GM12878 (cell line): ENCODE data around the gene SYCE3. TPM values are rescaled to one million over a fixed set of nuclear protein-coding genes. Genes with fewer than 3 reads are reported as not detected.
A peak's percentile ranks its signal among the peaks of the same experiment; 100 is the strongest.

Experiments used
- BHLHE40 ChIP-seq, 2 experiments: fragments of 450-650 bp in 1 of 2; IDR thresholded peaks; 2 replicates each; pipeline ENCODE4 v1.6.1; 2011 to 2017; ENCODE audit warnings: low read depth in 2 of 2, borderline replicate concordance in 1 of 2, improper control_type of control experiment in 1 of 2, low read length in 1 of 2, mild to moderate bottlenecking in 1 of 2
- CHD2 ChIP-seq: IDR thresholded peaks from 2 replicates; pipeline ENCODE4 v1.6.1; 2011; ENCODE audit warnings: low read depth, low read length, improper control_type of control experiment, borderline replicate concordance
- EED ChIP-seq: sonication (generic); IDR thresholded peaks from 2 replicates; pipeline ENCODE4 v1.6.1; 2016; ENCODE audit warnings: antibody characterized with exemption, low read depth
- IKZF2 ChIP-seq, 2 experiments: fragments of 450-650 bp; IDR thresholded peaks; 2 replicates each; pipeline ENCODE4 v1.6.1; 2017; ENCODE audit warnings: mild to moderate bottlenecking in 2 of 2, moderate library complexity in 2 of 2
- JUNB ChIP-seq: IDR thresholded peaks from 2 replicates; pipeline ENCODE4 v1.6.1; 2016; ENCODE audit warnings: antibody characterized with exemption, mild to moderate bottlenecking
- MTA2 ChIP-seq: fragments of 450-650 bp; IDR thresholded peaks from 2 replicates; pipeline ENCODE4 v1.6.1; 2016; ENCODE audit warnings: low read depth, mild to moderate bottlenecking, moderate library complexity
- MYC ChIP-seq: IDR thresholded peaks from 2 replicates; pipeline ENCODE4 v1.6.1; 2011; ENCODE audit warnings: mild to moderate bottlenecking, low read length, moderate library complexity, inconsistent platforms; ENCODE audit not compliant: insufficient read depth, insufficient replicate concordance, insufficient read length, severe bottlenecking
- NFYA ChIP-seq: IDR thresholded peaks from 2 replicates; pipeline ENCODE4 v1.6.1; 2011; ENCODE audit warnings: low read depth, mild to moderate bottlenecking, low read length, improper control_type of control experiment, borderline replicate concordance
- RELA ChIP-seq: fragments of 450-650 bp; IDR thresholded peaks from 2 replicates; pipeline ENCODE4 v1.8.0; 2014; ENCODE audit warnings: borderline replicate concordance; ENCODE audit not compliant: partially characterized antibody
- RFX5 ChIP-seq: IDR thresholded peaks from 2 replicates; pipeline ENCODE4 v1.6.1; 2011; ENCODE audit warnings: low read depth, low read length, improper control_type of control experiment
- RUNX3 ChIP-seq: IDR thresholded peaks from 2 replicates; pipeline ENCODE4 v1.6.1; 2012; ENCODE audit warnings: low read length, inconsistent platforms
- SP1 ChIP-seq: IDR thresholded peaks from one replicate; pipeline ENCODE4 v1.6.1; 2011; ENCODE audit warnings: low read depth, low read length
- SRF ChIP-seq, 2 experiments: IDR thresholded peaks; 2 replicates each; pipeline ENCODE4 v1.6.1; 2011; ENCODE audit warnings: low read depth in 2 of 2, low read length in 2 of 2, mild to moderate bottlenecking in 1 of 2, moderate library complexity in 1 of 2
- SUPT20H ChIP-seq: IDR thresholded peaks from 2 replicates; pipeline ENCODE4 v1.6.1; 2011; ENCODE audit warnings: low read depth, mild to moderate bottlenecking, low read length, moderate library complexity, borderline replicate concordance; ENCODE audit not compliant: control insufficient read depth
- TBL1XR1 ChIP-seq: IDR thresholded peaks from 2 replicates; pipeline ENCODE4 v1.6.1; 2012; ENCODE audit warnings: low read depth, low read length, improper control_type of control experiment
- WRNIP1 ChIP-seq: IDR thresholded peaks from 2 replicates; pipeline ENCODE4 v1.6.1; 2011; ENCODE audit warnings: low read depth, low read length, improper control_type of control experiment, borderline replicate concordance
- YBX1 ChIP-seq: fragments of 450-650 bp; IDR thresholded peaks from 2 replicates; pipeline ENCODE4 v1.6.1; 2016; ENCODE audit warnings: antibody characterized with exemption
- ZNF217 ChIP-seq: fragments of 450-650 bp; IDR thresholded peaks from 2 replicates; pipeline ENCODE4 v1.6.1; 2017; ENCODE audit warnings: antibody characterized with exemption, mild to moderate bottlenecking
- polyA plus RNA-seq, 11 experiments: library from polyadenylated mRNA; depleted of rRNA in 4 of 11; unstranded in 6 of 11; stranded (reverse) in 5 of 11; fragments of >200 nt; fragmentation: Nextera tagmentation in 4 of 11; fragmentation: Illumina TruSeq in 1 of 11; extraction: Ambion mirVana in 4 of 11; extraction: Trizol in 1 of 11; gene quantifications; 1 replicate in 1 of 11; 2 replicates in 10 of 11; pipeline versions ENCODE4 v1.2.1 to v1.2.3, GENCODE V29; 2011 to 2016; ENCODE audit warnings: inconsistent platforms in 2 of 11, missing spikeins in 2 of 11, low read depth in 1 of 11
- total RNA-seq, 4 experiments: library from RNA; depleted of rRNA in 3 of 4; stranded (reverse); fragments of >200 nt in 3 of 4; fragmentation: Illumina TruSeq in 1 of 4; extraction: Trizol in 1 of 4; gene quantifications; 2 replicates each; pipeline versions ENCODE4 v1.2.1 to v1.2.3, GENCODE V29; 2013 to 2021
- TF ChIP-seq, protein P1 (sequence below): fragments of 450-650 bp; IDR thresholded peaks from 2 replicates; pipeline ENCODE4 v1.6.1; 2017; ENCODE audit warnings: mild to moderate bottlenecking, moderate library complexity
- TF ChIP-seq, protein P2 (sequence below): fragments of 450-650 bp; IDR thresholded peaks from 2 replicates; pipeline ENCODE4 v1.6.1; 2017; ENCODE audit warnings: mild to moderate bottlenecking, moderate library complexity
- TF ChIP-seq, protein P3 (sequence below): IDR thresholded peaks from 2 replicates; pipeline ENCODE4 v1.6.1; 2012; ENCODE audit warnings: low read depth, low read length, improper control_type of control experiment

Gene SYCE3
- total and polyA plus RNA-seq, 10 of the 15 experiments (the other 5 are each of a cell fraction or from before 2014, with no cell fraction given): 0.38 to 0.91 (median 0.76) TPM; not detected in 4

DNA sequence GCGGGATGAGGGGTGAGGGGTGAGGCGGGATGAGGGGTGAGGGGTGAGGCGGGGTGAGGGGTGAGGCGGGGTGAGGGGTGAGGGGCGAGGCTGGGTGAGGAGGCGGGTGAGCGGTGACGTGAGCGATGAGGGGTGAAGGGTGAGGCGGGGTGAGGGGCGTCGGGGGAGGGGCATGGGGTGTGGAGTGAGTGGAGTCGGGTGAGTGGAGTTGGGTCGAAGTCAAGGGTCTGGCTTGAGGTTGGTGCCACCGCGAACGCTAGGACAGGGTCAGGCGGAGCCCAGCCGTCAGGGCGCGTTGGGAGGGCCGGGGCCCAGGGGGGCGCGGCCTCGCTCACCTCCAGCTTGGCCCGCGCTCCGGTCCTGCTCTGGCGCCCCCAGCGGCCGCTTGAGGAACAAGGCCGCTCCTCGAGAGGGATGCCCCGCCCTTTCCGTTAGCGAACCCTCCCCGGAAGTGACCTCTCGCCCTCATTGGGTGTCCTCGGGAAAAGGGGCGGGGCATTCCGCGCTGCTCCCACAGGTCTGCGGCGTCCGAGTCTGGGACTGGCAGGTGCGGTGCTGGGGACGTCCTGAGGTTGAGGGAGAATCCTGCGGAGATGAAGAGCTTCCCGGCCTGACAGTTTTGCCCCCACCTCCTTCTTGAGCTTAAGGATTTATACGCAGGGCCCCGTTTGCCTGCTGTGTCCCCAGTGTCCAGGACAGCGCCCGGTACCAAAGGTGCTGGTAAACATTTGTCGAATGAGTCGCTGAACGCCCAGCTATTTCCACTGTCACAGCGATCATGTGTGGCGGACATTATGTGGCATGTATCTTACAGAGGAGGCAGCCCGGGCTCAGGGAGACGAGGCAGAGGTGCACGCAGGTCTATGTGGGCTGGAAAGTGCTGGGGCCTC is at the start of gene SYCE3 (continued):
- TF ChIP-seq, protein P1, sequence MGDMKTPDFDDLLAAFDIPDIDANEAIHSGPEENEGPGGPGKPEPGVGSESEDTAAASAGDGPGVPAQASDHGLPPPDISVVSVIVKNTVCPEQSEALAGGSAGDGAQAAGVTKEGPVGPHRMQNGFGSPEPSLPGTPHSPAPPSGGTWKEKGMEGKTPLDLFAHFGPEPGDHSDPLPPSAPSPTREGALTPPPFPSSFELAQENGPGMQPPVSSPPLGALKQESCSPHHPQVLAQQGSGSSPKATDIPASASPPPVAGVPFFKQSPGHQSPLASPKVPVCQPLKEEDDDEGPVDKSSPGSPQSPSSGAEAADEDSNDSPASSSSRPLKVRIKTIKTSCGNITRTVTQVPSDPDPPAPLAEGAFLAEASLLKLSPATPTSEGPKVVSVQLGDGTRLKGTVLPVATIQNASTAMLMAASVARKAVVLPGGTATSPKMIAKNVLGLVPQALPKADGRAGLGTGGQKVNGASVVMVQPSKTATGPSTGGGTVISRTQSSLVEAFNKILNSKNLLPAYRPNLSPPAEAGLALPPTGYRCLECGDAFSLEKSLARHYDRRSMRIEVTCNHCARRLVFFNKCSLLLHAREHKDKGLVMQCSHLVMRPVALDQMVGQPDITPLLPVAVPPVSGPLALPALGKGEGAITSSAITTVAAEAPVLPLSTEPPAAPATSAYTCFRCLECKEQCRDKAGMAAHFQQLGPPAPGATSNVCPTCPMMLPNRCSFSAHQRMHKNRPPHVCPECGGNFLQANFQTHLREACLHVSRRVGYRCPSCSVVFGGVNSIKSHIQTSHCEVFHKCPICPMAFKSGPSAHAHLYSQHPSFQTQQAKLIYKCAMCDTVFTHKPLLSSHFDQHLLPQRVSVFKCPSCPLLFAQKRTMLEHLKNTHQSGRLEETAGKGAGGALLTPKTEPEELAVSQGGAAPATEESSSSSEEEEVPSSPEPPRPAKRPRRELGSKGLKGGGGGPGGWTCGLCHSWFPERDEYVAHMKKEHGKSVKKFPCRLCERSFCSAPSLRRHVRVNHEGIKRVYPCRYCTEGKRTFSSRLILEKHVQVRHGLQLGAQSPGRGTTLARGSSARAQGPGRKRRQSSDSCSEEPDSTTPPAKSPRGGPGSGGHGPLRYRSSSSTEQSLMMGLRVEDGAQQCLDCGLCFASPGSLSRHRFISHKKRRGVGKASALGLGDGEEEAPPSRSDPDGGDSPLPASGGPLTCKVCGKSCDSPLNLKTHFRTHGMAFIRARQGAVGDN: no peak
- TF ChIP-seq, protein P2, sequence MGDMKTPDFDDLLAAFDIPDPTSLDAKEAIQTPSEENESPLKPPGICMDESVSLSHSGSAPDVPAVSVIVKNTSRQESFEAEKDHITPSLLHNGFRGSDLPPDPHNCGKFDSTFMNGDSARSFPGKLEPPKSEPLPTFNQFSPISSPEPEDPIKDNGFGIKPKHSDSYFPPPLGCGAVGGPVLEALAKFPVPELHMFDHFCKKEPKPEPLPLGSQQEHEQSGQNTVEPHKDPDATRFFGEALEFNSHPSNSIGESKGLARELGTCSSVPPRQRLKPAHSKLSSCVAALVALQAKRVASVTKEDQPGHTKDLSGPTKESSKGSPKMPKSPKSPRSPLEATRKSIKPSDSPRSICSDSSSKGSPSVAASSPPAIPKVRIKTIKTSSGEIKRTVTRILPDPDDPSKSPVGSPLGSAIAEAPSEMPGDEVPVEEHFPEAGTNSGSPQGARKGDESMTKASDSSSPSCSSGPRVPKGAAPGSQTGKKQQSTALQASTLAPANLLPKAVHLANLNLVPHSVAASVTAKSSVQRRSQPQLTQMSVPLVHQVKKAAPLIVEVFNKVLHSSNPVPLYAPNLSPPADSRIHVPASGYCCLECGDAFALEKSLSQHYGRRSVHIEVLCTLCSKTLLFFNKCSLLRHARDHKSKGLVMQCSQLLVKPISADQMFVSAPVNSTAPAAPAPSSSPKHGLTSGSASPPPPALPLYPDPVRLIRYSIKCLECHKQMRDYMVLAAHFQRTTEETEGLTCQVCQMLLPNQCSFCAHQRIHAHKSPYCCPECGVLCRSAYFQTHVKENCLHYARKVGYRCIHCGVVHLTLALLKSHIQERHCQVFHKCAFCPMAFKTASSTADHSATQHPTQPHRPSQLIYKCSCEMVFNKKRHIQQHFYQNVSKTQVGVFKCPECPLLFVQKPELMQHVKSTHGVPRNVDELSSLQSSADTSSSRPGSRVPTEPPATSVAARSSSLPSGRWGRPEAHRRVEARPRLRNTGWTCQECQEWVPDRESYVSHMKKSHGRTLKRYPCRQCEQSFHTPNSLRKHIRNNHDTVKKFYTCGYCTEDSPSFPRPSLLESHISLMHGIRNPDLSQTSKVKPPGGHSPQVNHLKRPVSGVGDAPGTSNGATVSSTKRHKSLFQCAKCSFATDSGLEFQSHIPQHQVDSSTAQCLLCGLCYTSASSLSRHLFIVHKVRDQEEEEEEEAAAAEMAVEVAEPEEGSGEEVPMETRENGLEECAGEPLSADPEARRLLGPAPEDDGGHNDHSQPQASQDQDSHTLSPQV: no peak
- no peak for TF ChIP-seq SUPT20H
- TF ChIP-seq RELA: no peak
- TF ChIP-seq SRF (IDR thresholded peaks at IDR 0.05; ENCODE audit: low read depth in 2 of 2, low read length in 2 of 2): 0 out of 4 replicates have a peak, but pooled peaks of 1 of the 2 experiments have one; percentile 13
- peak; percentile 59; the same call in 1 of the 2 replicates for TF ChIP-seq CHD2
- peak; percentile 60 to 61 for TF ChIP-seq BHLHE40 (IDR thresholded peaks at IDR 0.05; ENCODE audit: borderline replicate concordance in 1 of 2, low read depth in 2 of 2, low read length in 1 of 2)
- TF ChIP-seq YBX1: no peak
- no peak for TF ChIP-seq IKZF2 (IDR thresholded peaks at IDR 0.05)
- TF ChIP-seq SP1: peak; percentile 86
- 0 out of 2 replicates have a peak, but pooled peaks have one; percentile 6 for TF ChIP-seq TBL1XR1
- no peak for TF ChIP-seq MTA2
- TF ChIP-seq RFX5: no peak
- TF ChIP-seq JUNB: no peak
- TF ChIP-seq ZNF217: no peak
- no peak for TF ChIP-seq RUNX3
- no peak for TF ChIP-seq NFYA
- TF ChIP-seq, protein P3, sequence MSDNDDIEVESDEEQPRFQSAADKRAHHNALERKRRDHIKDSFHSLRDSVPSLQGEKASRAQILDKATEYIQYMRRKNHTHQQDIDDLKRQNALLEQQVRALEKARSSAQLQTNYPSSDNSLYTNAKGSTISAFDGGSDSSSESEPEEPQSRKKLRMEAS: 0 out of 2 replicates have a peak, but pooled peaks have one; percentile 15
- no peak for TF ChIP-seq WRNIP1
- TF ChIP-seq MYC: peak; percentile 48
- no peak for TF ChIP-seq EED
